ENCODE data around the gene SH3GL2. TPM values are rescaled to one million over a fixed set of nuclear protein-coding genes. Genes with fewer than 3 reads are reported as not detected.

The SH3GL2 gene
- total and polyA plus RNA-seq, 9 of the 15 experiments (the other 6 are each of a cell fraction or from before 2014, with no cell fraction given) = not detected

DNA sequence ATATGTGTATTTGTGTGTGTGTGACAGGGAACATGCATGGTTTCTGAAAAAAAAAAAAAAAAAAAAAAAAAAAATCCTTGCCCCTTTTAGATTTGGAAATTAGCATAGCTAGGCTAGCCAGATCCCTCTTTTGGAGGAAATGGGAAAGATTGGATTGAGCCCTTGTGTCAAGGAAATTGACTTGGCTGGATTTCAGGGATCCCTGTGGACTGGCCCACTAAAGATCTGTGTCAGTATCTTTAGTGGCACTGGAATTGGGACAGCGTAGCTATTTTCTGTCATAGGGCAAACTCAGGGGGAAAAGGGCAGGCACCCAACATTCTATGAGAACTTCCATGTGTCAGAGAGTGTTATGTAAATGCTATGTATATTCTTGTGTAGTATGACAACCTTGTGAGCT lies 35.4 kb downstream of the SH3GL2 start (continued):
- TF ChIP-seq, protein P1, sequence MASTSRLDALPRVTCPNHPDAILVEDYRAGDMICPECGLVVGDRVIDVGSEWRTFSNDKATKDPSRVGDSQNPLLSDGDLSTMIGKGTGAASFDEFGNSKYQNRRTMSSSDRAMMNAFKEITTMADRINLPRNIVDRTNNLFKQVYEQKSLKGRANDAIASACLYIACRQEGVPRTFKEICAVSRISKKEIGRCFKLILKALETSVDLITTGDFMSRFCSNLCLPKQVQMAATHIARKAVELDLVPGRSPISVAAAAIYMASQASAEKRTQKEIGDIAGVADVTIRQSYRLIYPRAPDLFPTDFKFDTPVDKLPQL (IDR thresholded peaks at IDR 0.05; ENCODE audit: extremely low read depth, insufficient read length) = no peak
- no peak for TF ChIP-seq RFX5 (IDR thresholded peaks at IDR 0.05; ENCODE audit: low read depth, low read length)
- TF ChIP-seq TAF7 (tag; IDR thresholded peaks at IDR 0.05) = no peak
- TF ChIP-seq, protein P2, sequence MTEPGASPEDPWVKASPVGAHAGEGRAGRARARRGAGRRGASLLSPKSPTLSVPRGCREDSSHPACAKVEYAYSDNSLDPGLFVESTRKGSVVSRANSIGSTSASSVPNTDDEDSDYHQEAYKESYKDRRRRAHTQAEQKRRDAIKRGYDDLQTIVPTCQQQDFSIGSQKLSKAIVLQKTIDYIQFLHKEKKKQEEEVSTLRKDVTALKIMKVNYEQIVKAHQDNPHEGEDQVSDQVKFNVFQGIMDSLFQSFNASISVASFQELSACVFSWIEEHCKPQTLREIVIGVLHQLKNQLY (CRISPR knock-in tag; conservative IDR thresholded peaks at IDR 0.05) = no peak
- TF ChIP-seq BMI1 (IDR thresholded peaks at IDR 0.05; ENCODE audit: low read length) = no peak
- TF ChIP-seq GTF2F1 (IDR thresholded peaks at IDR 0.05; ENCODE audit: low read depth, low read length) = no peak
- no peak for TF ChIP-seq HNRNPLL (IDR thresholded peaks at IDR 0.05; ENCODE audit: low read depth, low read length, poor library complexity, severe bottlenecking)
- no peak for TF ChIP-seq MECOM (CRISPR knock-in tag; IDR thresholded peaks at IDR 0.05)
- no peak for TF ChIP-seq ZNF239 (CRISPR knock-in tag; IDR thresholded peaks at IDR 0.05)

DNA sequence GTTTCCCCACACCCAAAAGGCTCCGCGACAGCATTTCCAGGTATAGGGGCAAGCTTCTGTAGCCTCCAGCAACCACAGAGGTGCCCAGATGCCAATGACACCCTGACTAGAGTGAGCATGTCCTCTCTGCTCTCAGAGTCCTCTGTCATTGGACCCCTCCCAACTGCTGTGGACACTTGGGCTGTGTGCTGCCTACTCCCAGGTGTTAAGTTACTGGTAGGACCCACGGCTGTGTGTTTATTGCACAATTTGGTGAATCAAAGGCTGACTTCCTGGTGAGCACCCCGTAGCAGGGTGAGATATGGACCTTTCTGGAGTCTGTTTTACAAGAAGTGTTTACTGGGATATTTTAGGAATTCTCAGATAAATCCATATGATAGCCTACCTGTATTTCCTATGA lies 36.0 kb downstream of the SH3GL2 start:
- CTCF ChIA-PET (ENCODE audit: low intra/inter-chr PET ratio) = no interaction called here
- BruUV-seq (replicated peaks) = no TSS peak
- TF ChIP-seq PPARD (CRISPR knock-in tag; IDR thresholded peaks at IDR 0.05) (no peak), TAF1 (IDR thresholded peaks at IDR 0.05; ENCODE audit: control insufficient read depth, extremely low read depth, insufficient read depth, low read length, severe bottlenecking) (no peak), TOE1 (IDR thresholded peaks at IDR 0.05; ENCODE audit: borderline replicate concordance) (no peak), TOE1 (CRISPR knock-in tag; IDR thresholded peaks at IDR 0.05; ENCODE audit: borderline replicate concordance, low read depth) (no peak), XRCC4 (IDR thresholded peaks at IDR 0.05; ENCODE audit: extremely low read depth, insufficient read depth, insufficient read length) (no peak), TBP (optimal IDR thresholded peaks at IDR 0.05; ENCODE audit: low read depth, low read length) (no peak), MTA3 (IDR thresholded peaks at IDR 0.05; ENCODE audit: borderline replicate concordance) (no peak), ZNF232 (CRISPR knock-in tag; IDR thresholded peaks at IDR 0.05) (no peak), ZNF354B (CRISPR knock-in tag; IDR thresholded peaks at IDR 0.05) (no peak)
- TF ChIP-seq, protein P3, sequence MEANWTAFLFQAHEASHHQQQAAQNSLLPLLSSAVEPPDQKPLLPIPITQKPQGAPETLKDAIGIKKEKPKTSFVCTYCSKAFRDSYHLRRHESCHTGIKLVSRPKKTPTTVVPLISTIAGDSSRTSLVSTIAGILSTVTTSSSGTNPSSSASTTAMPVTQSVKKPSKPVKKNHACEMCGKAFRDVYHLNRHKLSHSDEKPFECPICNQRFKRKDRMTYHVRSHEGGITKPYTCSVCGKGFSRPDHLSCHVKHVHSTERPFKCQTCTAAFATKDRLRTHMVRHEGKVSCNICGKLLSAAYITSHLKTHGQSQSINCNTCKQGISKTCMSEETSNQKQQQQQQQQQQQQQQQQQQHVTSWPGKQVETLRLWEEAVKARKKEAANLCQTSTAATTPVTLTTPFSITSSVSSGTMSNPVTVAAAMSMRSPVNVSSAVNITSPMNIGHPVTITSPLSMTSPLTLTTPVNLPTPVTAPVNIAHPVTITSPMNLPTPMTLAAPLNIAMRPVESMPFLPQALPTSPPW (CRISPR knock-in tag; IDR thresholded peaks at IDR 0.05) = no peak

More for the DNA sequence above, 36.0 kb downstream of the SH3GL2 start:
- intact Hi-C loops (cut with micrococcal nuclease) (no loop called here), in situ Hi-C loops (cut with MboI) (no loop called here)
- H3K27ac ChIP-seq (ENCODE audit: extremely low read depth, low read depth, low read length) = no peak overlapping the region
- POLR2A ChIA-PET = no interaction called here
- H3K9me1 ChIP-seq (ENCODE audit: control insufficient read depth, insufficient read depth, low read length) = no peaks in the 10 kb centered on the region
- no peak for ATAC-seq
- no peak overlapping the region for H3K9ac ChIP-seq (ENCODE audit: insufficient read depth in 1 of 2, low read depth in 2 of 2, low read length in 2 of 2)
- no peaks in the 10 kb centered on the region for H3K27me3 ChIP-seq (ENCODE audit: control insufficient read depth in 2 of 2, insufficient read depth in 2 of 2, low read length in 2 of 2)
- no peak overlapping the region for H3K4me3 ChIP-seq
- WGBS (ENCODE audit: insufficient coverage, low coverage, missing lambda C conversion rate) = 0% methylated on average over 2 of the region's 4 CpGs
- FAIRE-seq = no peak
- no peak for DNase-seq (ENCODE audit: extremely low read depth in 1 of 4, low spot score in 3 of 4)
- no peaks in the 10 kb centered on the region for H4K20me1 ChIP-seq (replicated peaks; ENCODE audit: control insufficient read depth, insufficient read depth, low read length)
- no peak overlapping the region for H2AFZ ChIP-seq (ENCODE audit: low read depth, low read length)
- no peaks in the 10 kb centered on the region; the same call in 1 of the 2 replicates for H3K9me3 ChIP-seq (replicated peaks; ENCODE audit: control insufficient read depth, insufficient read depth, low read depth, low read length)
- H3K36me3 ChIP-seq (ENCODE audit: control insufficient read depth, insufficient read depth, low read length) = no peaks in the 10 kb centered on the region
- no peaks in the 10 kb centered on the region for H3K79me2 ChIP-seq (ENCODE audit: control insufficient read depth, insufficient read depth, low read length)
- no peak overlapping the region for H3K4me2 ChIP-seq (ENCODE audit: insufficient read depth, low read length)
- H3K4me1 ChIP-seq (replicated peaks in 1 of 2; ENCODE audit: control insufficient read depth in 2 of 2, insufficient read depth in 2 of 2, low read length in 2 of 2) = no peaks in the 10 kb centered on the region
